HS-27A (cell line): Measurements from ENCODE around the gene DYRK1A.

Experiments used
- DNase-seq: peaks from one replicate; pipeline ENCODE4 v3.0.0-alpha.2; 2012; ENCODE audit warnings: low read depth, missing footprints

The DYRK1A gene

GRCh38 chr21:37566790-37567615 lies 200.4 kb downstream of the DYRK1A start:
- DNase-seq: no peak

GRCh38 chr21:37568415-37568814 lies 201.8 kb downstream of the DYRK1A start:
- DNase-seq: no peak

- no peak for DNase-seq
Measured at GRCh38 chr21:37568916-37569315, 202.3 kb downstream of the DYRK1A start.

- DNase-seq: no peak
Measured at GRCh38 chr21:37571442-37571841, 204.9 kb downstream of the DYRK1A start.

DNA sequence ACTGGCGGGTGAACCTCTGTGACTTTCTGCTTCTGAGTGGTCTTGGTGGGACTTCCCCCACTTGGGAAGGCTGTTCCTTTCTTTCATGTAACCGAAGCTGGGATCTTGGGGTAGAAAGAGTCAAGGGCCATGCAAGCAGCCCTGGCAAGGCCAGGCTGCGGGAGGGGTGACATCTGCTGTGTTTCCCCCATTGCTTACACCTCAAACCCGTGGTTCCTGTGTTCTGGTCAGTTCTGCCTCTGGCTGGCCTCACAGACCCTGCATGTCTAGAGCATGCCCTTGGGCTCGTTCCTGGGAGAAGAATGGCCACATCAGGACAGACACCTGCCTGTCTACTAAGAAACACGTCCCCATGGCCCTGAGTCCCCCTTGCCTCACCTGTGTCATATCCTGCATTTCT lies 207.7 kb downstream of the DYRK1A start:
- DNase-seq: no peak

- DNase-seq: no peak
Measured at GRCh38 chr21:37574751-37575150, 208.2 kb downstream of the DYRK1A start.

GRCh38 chr21:37575580-37575979 lies 209.0 kb downstream of the DYRK1A start:
- DNase-seq: no peak
